ENCODE results near the gene IL20RA. TPM values are rescaled to one million over a fixed set of nuclear protein-coding genes. Genes with fewer than 3 reads are reported as not detected.

The IL20RA gene
- total and polyA plus RNA-seq, 2 of the 8 experiments (the other 6 are each of a cell fraction or from before 2014, with no cell fraction given) = 1.3 to 1.7 TPM

GRCh38 chr6:136990754-136991153, 54.0 kb downstream of the IL20RA start (continued):
- TF ChIP-seq CHD7 (IDR thresholded peaks at IDR 0.05; ENCODE audit: insufficient replicate concordance, low read length) (peak; percentile 31), HDAC2 (IDR thresholded peaks at IDR 0.05; ENCODE audit: borderline replicate concordance in 1 of 2, low read depth in 2 of 2, low read length in 2 of 2) (0 out of 4 replicates have a peak, but pooled peaks of 1 of the 2 experiments have one; percentile 26), CHD1 (IDR thresholded peaks at IDR 0.05; ENCODE audit: low read depth, low read length) (no peak), NANOG (IDR thresholded peaks at IDR 0.05; ENCODE audit: insufficient read depth, low read depth, low read length, poor library complexity, severe bottlenecking) (peak; percentile 84), SIN3A (conservative IDR thresholded peaks at IDR 0.05 in 1 of 2, IDR thresholded peaks at IDR 0.05 in 1 of 2; ENCODE audit: low read depth in 1 of 2, low read length in 2 of 2) (no peak), USF2 (IDR thresholded peaks at IDR 0.05; ENCODE audit: low read length) (no peak), BCL11A (IDR thresholded peaks at IDR 0.05; ENCODE audit: low read depth in 2 of 2, low read length in 2 of 2) (peak; percentile 25 to 70), KDM5A (IDR thresholded peaks at IDR 0.05; ENCODE audit: low read length) (no peak), TEAD4 (IDR thresholded peaks at IDR 0.05; ENCODE audit: low read depth, low read length) (peak; percentile 77; the same call in 1 of the 2 replicates)
